Measurements from ENCODE around the gene NPPB. TPM values are rescaled to one million over a fixed set of nuclear protein-coding genes. Genes with fewer than 3 reads are reported as not detected.
A peak's percentile ranks its signal among the peaks of the same experiment; 100 is the strongest.
"Not testable (repeated sequence)": the region's sequence is repeated elsewhere in the genome, so short reads cannot be mapped to it uniquely, and the experiment has no call there.

Gene NPPB
- total RNA-seq, 1 experiment from 2014 or later, result not detected

GRCh38 chr1:11898086-11898785, 39.5 kb upstream of the NPPB start:
- H3K4me1 Mint-ChIP-seq (ENCODE audit: low read depth, unreplicated experiment), result no peaks in the 10 kb centered on the region
- CTCF ChIA-PET, result no interaction called here
- no peak overlapping the region for H3K4me3 Mint-ChIP-seq (ENCODE audit: low read depth, unreplicated experiment)
- H3K27ac Mint-ChIP-seq (ENCODE audit: unreplicated experiment), result no peak overlapping the region
- H3K27me3 Mint-ChIP-seq (ENCODE audit: unreplicated experiment), result peaks cover 36% of the 10 kb centered on the region
- no peak for DNase-seq
- no peak for TF ChIP-seq CTCF (IDR thresholded peaks at IDR 0.05; ENCODE audit: unreplicated experiment)
- intact Hi-C loops (cut with micrococcal nuclease; ENCODE audit: unreplicated experiment), result no loop called here
- no TSS peak for BruUV-seq (replicated peaks)
- no peaks in the 10 kb centered on the region for H3K36me3 Mint-ChIP-seq (ENCODE audit: insufficient read depth, unreplicated experiment)
- no peaks in the 10 kb centered on the region for H3K9me3 Mint-ChIP-seq (ENCODE audit: low read depth, unreplicated experiment)

- BruUV-seq (replicated peaks); H3K36me3 Mint-ChIP-seq (ENCODE audit: insufficient read depth, unreplicated experiment); H3K9me3 Mint-ChIP-seq (ENCODE audit: low read depth, unreplicated experiment); H3K27ac Mint-ChIP-seq (ENCODE audit: unreplicated experiment); H3K4me3 Mint-ChIP-seq (ENCODE audit: low read depth, unreplicated experiment); H3K4me1 Mint-ChIP-seq (ENCODE audit: low read depth, unreplicated experiment); CTCF ChIA-PET; DNase-seq: not testable (repeated sequence)
- intact Hi-C loops (cut with micrococcal nuclease; ENCODE audit: unreplicated experiment), result loop anchor here (1.0 to 5.0 kb wide), 2 partner anchors 42 to 56 kb away; no protein-coding TSS in a partner anchor
- peaks cover 62% of the 10 kb centered on the region for H3K27me3 Mint-ChIP-seq (ENCODE audit: unreplicated experiment)
Measured at GRCh38 chr1:11894501-11894900, 35.8 kb upstream of the NPPB start.

GRCh38 chr1:11893907-11894251, 35.1 kb upstream of the NPPB start:
- intact Hi-C loops (cut with micrococcal nuclease; ENCODE audit: unreplicated experiment), result loop anchor here (1.0 to 5.0 kb wide), 2 partner anchors 42 to 56 kb away; no protein-coding TSS in a partner anchor
- Mint-ChIP-seq H3K36me3 (ENCODE audit: insufficient read depth, unreplicated experiment) (no peaks in the 10 kb centered on the region), H3K4me3 (ENCODE audit: low read depth, unreplicated experiment) (no peak overlapping the region), H3K27ac (ENCODE audit: unreplicated experiment) (no peak overlapping the region), H3K9me3 (ENCODE audit: low read depth, unreplicated experiment) (no peaks in the 10 kb centered on the region), H3K27me3 (ENCODE audit: unreplicated experiment) (peaks cover 55% of the 10 kb centered on the region), H3K4me1 (ENCODE audit: low read depth, unreplicated experiment) (no peaks in the 10 kb centered on the region)
- DNase-seq, result peak; percentile 79
- CTCF ChIA-PET, result no interaction called here
- BruUV-seq (replicated peaks), result no TSS peak
- TF ChIP-seq CTCF (IDR thresholded peaks at IDR 0.05; ENCODE audit: unreplicated experiment), result peak; percentile 80

GRCh38 chr1:11891433-11892186, 32.9 kb upstream of the NPPB start:
- no peak for DNase-seq
- Mint-ChIP-seq H3K27me3 (ENCODE audit: unreplicated experiment) (peaks cover 39% of the 10 kb centered on the region), H3K9me3 (ENCODE audit: low read depth, unreplicated experiment) (no peaks in the 10 kb centered on the region), H3K4me1 (ENCODE audit: low read depth, unreplicated experiment) (no peaks in the 10 kb centered on the region), H3K27ac (ENCODE audit: unreplicated experiment) (no peak overlapping the region), H3K36me3 (ENCODE audit: insufficient read depth, unreplicated experiment) (no peaks in the 10 kb centered on the region), H3K4me3 (ENCODE audit: low read depth, unreplicated experiment) (no peak overlapping the region)
- BruUV-seq (replicated peaks), result no TSS peak
- no peak for TF ChIP-seq CTCF (IDR thresholded peaks at IDR 0.05; ENCODE audit: unreplicated experiment)
- CTCF ChIA-PET, result interaction anchor here (1.1 kb wide), 1 partner anchor 44 kb away, joined by 4 read pairs; no protein-coding TSS in a partner anchor
- intact Hi-C loops (cut with micrococcal nuclease; ENCODE audit: unreplicated experiment), result loop anchor here (5.0 kb wide), 1 partner anchor 39 kb away; no protein-coding TSS in a partner anchor

- Mint-ChIP-seq H3K9me3 (ENCODE audit: low read depth, unreplicated experiment) (no peaks in the 10 kb centered on the region), H3K27me3 (ENCODE audit: unreplicated experiment) (peaks cover 39% of the 10 kb centered on the region), H3K4me1 (ENCODE audit: low read depth, unreplicated experiment) (no peaks in the 10 kb centered on the region), H3K4me3 (ENCODE audit: low read depth, unreplicated experiment) (no peak overlapping the region), H3K27ac (ENCODE audit: unreplicated experiment) (no peak overlapping the region), H3K36me3 (ENCODE audit: insufficient read depth, unreplicated experiment) (no peaks in the 10 kb centered on the region)
- intact Hi-C loops (cut with micrococcal nuclease; ENCODE audit: unreplicated experiment), result no loop called here
- no peak for TF ChIP-seq CTCF (IDR thresholded peaks at IDR 0.05; ENCODE audit: unreplicated experiment)
- CTCF ChIA-PET, result no interaction called here
- no peak for DNase-seq
- BruUV-seq (replicated peaks), result no TSS peak
Measured at GRCh38 chr1:11888877-11889208, 30.1 kb upstream of the NPPB start.

Data from Calu3 (cell line).